Left forelimb (tissue), 1 donor: ENCODE results near the gene SPATA19.

ENCODE experiments used
- DNase-seq: peaks from one replicate; pipeline ENCODE4 v3.0.0-alpha.2; 2018; ENCODE audit warnings: low spot score

The SPATA19 gene

GRCh38 chr11:133818302-133818701 lies 27.0 kb downstream of the SPATA19 start:
- peak; percentile 40 for DNase-seq

- peak; percentile 12 for DNase-seq
These were observed 27.9 kb downstream of the SPATA19 start for GRCh38 chr11:133817449-133817848.

GRCh38 chr11:133816146-133816870 lies 29.0 kb downstream of the SPATA19 start:
- DNase-seq = no peak

GRCh38 chr11:133815636-133816035 lies 29.7 kb downstream of the SPATA19 start:
- no peak for DNase-seq

GRCh38 chr11:133814588-133815100 lies 30.7 kb downstream of the SPATA19 start:
- DNase-seq = no peak

GRCh38 chr11:133811850-133812685 lies 33.2 kb downstream of the SPATA19 start:
- no peak for DNase-seq

GRCh38 chr11:133810766-133811165 lies 34.5 kb downstream of the SPATA19 start:
- DNase-seq = no peak

GRCh38 chr11:133809569-133810491 lies 35.5 kb downstream of the SPATA19 start:
- DNase-seq = peak; percentile 83

GRCh38 chr11:133808393-133809140 lies 36.7 kb downstream of the SPATA19 start:
- DNase-seq = no peak

- DNase-seq = no peak
These were observed 42.3 kb downstream of the SPATA19 start for GRCh38 chr11:133803026-133803425.

GRCh38 chr11:133801356-133801755 lies 44.0 kb downstream of the SPATA19 start:
- DNase-seq = no peak

GRCh38 chr11:133800666-133801065 lies 44.6 kb downstream of the SPATA19 start:
- no peak for DNase-seq

- no peak for DNase-seq
These were observed 47.8 kb downstream of the SPATA19 start for GRCh38 chr11:133797554-133797953.

- no peak for DNase-seq
These were observed 49.1 kb downstream of the SPATA19 start for GRCh38 chr11:133796043-133796795.

- no peak for DNase-seq
These were observed 50.2 kb downstream of the SPATA19 start for GRCh38 chr11:133795088-133795487.

- DNase-seq = no peak
These were observed 51.1 kb downstream of the SPATA19 start for GRCh38 chr11:133794205-133794604.

- DNase-seq = no peak
These were observed 51.9 kb downstream of the SPATA19 start for GRCh38 chr11:133793271-133794035.

GRCh38 chr11:133790995-133791394 lies 54.3 kb downstream of the SPATA19 start:
- no peak for DNase-seq
